ENCODE results near the gene XRRA1.

DNA sequence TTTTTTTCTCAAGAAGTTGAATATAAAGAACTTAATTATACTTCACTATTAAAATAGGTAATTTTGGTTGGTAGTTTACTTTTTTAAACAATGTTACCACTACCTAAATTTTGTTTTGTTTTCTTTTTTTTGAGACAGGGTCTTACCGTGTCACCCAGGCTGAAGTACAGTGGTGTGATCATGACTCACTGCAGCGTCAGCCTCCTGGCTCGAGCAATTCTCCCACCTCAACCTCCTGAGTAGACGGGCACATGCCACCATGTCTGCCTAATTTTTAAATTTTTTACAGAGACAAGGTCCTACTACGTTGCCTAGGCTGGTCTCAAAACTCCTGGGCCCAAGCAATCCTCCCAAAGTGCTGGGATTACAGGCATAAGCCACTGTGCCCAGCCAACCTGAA is 17.8 kb upstream of the XRRA1 start:
- TF ChIP-seq POLR2A (IDR thresholded peaks at IDR 0.05; ENCODE audit: low read depth, low read length) (no peak), TAF1 (IDR thresholded peaks at IDR 0.05; ENCODE audit: borderline replicate concordance, low read depth, low read length) (no peak), POLR2AphosphoS5 (IDR thresholded peaks at IDR 0.05; ENCODE audit: low read depth, low read length) (no peak)
